ENCODE measurements around the gene ST6GAL2.

The ST6GAL2 gene

DNA sequence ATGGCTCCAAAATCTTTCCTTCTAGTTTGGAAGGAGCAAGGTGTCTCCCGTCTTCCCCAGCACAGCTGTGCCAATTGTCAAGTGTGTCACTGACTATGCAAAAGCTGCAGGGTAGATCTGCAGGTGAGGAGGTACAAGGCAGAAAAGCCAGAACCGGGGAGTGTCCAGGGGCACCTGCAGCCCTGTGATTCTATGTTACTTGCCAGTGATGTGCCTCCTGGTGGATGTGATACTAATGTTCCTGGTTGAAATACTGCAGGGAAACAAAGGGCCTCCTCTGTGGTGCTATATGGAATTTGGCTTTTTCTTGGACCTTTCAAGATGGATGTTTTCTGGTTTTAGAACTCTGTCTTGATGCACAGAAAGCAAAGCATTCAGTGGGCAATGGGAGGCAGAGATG is 80.3 kb downstream of the ST6GAL2 start:
- Mint-ChIP-seq H3K4me1 (no peaks in the 10 kb centered on the region), H3K4me3 (no peak overlapping the region), H3K9me3 (no peaks in the 10 kb centered on the region), H3K27ac (no peak overlapping the region), H3K36me3 (no peaks in the 10 kb centered on the region), H3K27me3 (no peaks in the 10 kb centered on the region)
- ATAC-seq = no peak

DNA sequence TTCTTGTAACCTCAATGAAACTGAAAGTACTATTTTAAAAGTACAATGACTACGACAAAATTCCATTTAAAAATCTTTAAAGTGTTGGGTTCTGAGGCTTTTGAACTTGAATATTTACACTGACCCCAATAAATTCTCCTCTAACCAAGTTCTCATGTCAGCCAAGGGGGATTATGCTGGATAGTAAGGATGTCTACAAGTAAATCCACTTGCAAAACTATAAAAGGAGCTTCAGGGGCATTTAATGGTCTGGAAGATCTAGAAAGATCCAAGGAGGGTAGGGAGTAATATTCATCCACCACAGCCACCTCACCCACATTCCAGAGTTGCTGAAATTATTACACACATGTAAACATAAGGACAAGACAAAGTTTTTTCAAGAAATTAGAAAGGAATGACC is 81.8 kb downstream of the ST6GAL2 start:
- H3K36me3 Mint-ChIP-seq = no peaks in the 10 kb centered on the region
- ATAC-seq = no peak
- H3K27me3 Mint-ChIP-seq = no peaks in the 10 kb centered on the region
- peaks cover 3% of the 10 kb centered on the region for H3K9me3 Mint-ChIP-seq
- H3K27ac Mint-ChIP-seq = no peak overlapping the region
- no peak overlapping the region for H3K4me3 Mint-ChIP-seq
- no peaks in the 10 kb centered on the region for H3K4me1 Mint-ChIP-seq

- H3K4me1 Mint-ChIP-seq = no peaks in the 10 kb centered on the region
- H3K9me3 Mint-ChIP-seq = peaks cover 3% of the 10 kb centered on the region
- no peak overlapping the region for H3K27ac Mint-ChIP-seq
- H3K27me3 Mint-ChIP-seq = no peaks in the 10 kb centered on the region
- H3K4me3 Mint-ChIP-seq = no peak overlapping the region
- H3K36me3 Mint-ChIP-seq = no peaks in the 10 kb centered on the region
- no peak for ATAC-seq
These were observed 84.9 kb downstream of the ST6GAL2 start for GRCh38 chr2:106800976-106801655.

GRCh38 chr2:106800180-106800579 is 85.8 kb downstream of the ST6GAL2 start:
- Mint-ChIP-seq H3K27ac (no peak overlapping the region), H3K4me3 (no peak overlapping the region), H3K27me3 (no peaks in the 10 kb centered on the region), H3K4me1 (no peaks in the 10 kb centered on the region), H3K36me3 (no peaks in the 10 kb centered on the region), H3K9me3 (peaks cover 3% of the 10 kb centered on the region)
- ATAC-seq = no peak

DNA sequence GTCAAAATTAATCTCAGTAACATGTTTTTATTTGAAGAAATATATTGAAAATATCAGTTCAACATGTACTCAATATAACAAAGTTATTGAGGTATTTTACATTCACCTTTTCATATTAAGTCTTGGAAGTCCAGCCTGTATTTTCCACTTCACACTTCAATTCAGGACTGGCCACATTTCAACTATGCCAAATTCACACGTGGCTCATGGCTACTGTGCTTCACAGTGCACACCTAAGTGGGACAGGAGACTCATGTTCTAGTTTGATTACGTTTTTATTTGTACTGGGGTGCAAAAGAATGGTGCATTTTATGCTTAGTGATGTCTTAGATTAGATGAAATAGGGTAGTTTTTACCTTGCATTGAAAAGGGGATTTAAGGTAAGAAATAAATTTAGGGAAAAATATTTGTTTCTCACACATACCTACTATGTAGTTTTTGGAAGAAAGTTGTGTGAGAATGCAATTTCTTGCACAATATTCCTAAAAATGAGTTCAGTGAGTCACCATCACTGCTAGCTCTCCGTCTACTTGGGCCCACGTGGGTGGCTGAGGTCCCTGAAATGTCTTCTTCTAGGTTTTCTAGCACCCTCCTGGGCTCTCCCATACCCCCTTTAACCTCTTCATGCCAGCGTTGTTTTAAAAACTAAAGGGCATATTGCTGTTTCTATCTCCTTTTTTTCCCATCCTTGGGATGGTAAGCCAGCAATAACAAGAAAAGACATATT is 87.0 kb downstream of the ST6GAL2 start:
- Mint-ChIP-seq H3K36me3 (no peaks in the 10 kb centered on the region), H3K4me3 (no peak overlapping the region), H3K4me1 (no peaks in the 10 kb centered on the region), H3K9me3 (peaks cover 3% of the 10 kb centered on the region), H3K27ac (no peak overlapping the region), H3K27me3 (no peaks in the 10 kb centered on the region)
- no peak for ATAC-seq

GRCh38 chr2:106797494-106797893 is 88.5 kb downstream of the ST6GAL2 start:
- peaks cover 3% of the 10 kb centered on the region for H3K9me3 Mint-ChIP-seq
- H3K4me3 Mint-ChIP-seq = no peak overlapping the region
- H3K36me3 Mint-ChIP-seq = no peaks in the 10 kb centered on the region
- no peak overlapping the region for H3K27ac Mint-ChIP-seq
- H3K27me3 Mint-ChIP-seq = no peaks in the 10 kb centered on the region
- ATAC-seq = no peak
- no peaks in the 10 kb centered on the region for H3K4me1 Mint-ChIP-seq

DNA sequence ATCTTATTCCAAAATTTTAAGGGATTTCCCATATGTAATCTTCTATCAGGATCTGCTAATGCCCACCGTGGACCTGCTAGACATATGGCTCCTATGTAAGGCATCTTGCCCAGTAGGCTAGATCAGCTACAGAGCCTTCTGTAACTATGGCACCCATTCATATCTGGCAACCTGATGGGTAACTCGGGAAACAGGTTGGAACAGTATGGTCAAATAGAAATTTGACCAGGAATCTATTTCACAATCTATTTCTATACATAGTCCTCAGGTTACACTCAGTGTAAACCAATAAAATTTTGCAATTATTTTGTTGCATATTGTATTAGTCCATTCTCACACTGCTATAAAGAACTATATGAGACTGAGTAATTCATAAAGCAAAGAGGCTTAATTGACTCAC is 93.3 kb downstream of the ST6GAL2 start:
- H3K27ac Mint-ChIP-seq = no peak overlapping the region
- ATAC-seq = no peak
- H3K9me3 Mint-ChIP-seq = peaks cover 7% of the 10 kb centered on the region
- no peak overlapping the region for H3K4me3 Mint-ChIP-seq
- no peaks in the 10 kb centered on the region for H3K4me1 Mint-ChIP-seq
- no peaks in the 10 kb centered on the region for H3K27me3 Mint-ChIP-seq
- H3K36me3 Mint-ChIP-seq = no peaks in the 10 kb centered on the region

DNA sequence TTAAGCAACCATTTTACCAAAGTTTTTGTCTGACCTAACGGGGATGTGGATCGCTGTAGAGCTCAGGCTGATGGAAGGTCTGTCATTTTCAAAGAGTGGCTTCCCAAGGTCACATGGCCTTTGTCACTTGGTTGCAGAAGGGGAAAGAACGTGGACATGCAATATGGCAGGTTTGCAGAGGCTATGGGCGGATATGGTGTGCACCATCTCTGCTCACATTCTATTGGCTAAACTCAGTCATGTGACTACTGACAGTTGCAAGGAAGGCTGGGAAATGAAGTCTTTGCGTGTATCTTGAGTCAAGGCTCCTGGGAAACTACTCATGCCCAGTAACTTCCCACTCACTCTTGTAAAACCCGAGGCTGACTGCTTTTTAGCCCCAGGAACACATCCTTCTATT is 96.8 kb downstream of the ST6GAL2 start:
- Mint-ChIP-seq H3K4me1 (no peaks in the 10 kb centered on the region), H3K27me3 (no peaks in the 10 kb centered on the region), H3K27ac (no peak overlapping the region), H3K9me3 (peaks cover 7% of the 10 kb centered on the region), H3K4me3 (no peak overlapping the region), H3K36me3 (no peaks in the 10 kb centered on the region)
- ATAC-seq = no peak

DNA sequence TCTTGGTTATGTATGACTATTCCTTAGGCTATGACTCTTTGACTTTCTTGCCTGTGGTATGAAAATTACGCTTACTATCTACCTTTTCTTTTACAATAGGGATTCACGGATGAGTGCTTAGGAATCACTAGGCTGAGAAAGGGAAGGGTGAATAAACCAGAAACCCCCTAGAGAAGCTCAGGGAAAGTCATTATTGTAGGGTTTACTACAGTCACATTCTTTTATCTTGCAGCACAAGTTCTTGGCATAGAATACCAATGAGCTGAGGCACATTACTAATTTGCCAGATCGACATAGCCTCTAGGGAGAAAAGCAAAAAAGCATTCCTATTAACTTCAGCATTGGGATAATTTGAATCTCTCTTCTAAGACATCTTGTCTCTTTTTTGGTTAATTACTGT is 103.3 kb downstream of the ST6GAL2 start:
- H3K27me3 Mint-ChIP-seq = no peaks in the 10 kb centered on the region
- H3K9me3 Mint-ChIP-seq = peaks cover 9% of the 10 kb centered on the region
- no peaks in the 10 kb centered on the region for H3K4me1 Mint-ChIP-seq
- H3K36me3 Mint-ChIP-seq = no peaks in the 10 kb centered on the region
- H3K4me3 Mint-ChIP-seq = no peak overlapping the region
- ATAC-seq = no peak
- H3K27ac Mint-ChIP-seq = no peak overlapping the region

- Mint-ChIP-seq H3K4me3 (no peak overlapping the region), H3K27ac (no peak overlapping the region), H3K9me3 (peaks cover 14% of the 10 kb centered on the region), H3K36me3 (no peaks in the 10 kb centered on the region), H3K27me3 (no peaks in the 10 kb centered on the region), H3K4me1 (no peaks in the 10 kb centered on the region)
- no peak for ATAC-seq
These were observed 104.8 kb downstream of the ST6GAL2 start for GRCh38 chr2:106781196-106781595.

- Mint-ChIP-seq H3K27ac (no peak overlapping the region), H3K4me3 (no peak overlapping the region), H3K27me3 (peaks cover 8% of the 10 kb centered on the region), H3K36me3 (no peaks in the 10 kb centered on the region), H3K9me3 (peaks cover 2% of the 10 kb centered on the region), H3K4me1 (no peaks in the 10 kb centered on the region)
- no peak for ATAC-seq
These were observed 114.2 kb downstream of the ST6GAL2 start for GRCh38 chr2:106771811-106772210.

- no peak overlapping the region for H3K27ac Mint-ChIP-seq
- ATAC-seq = no peak
- H3K4me3 Mint-ChIP-seq = no peak overlapping the region
- H3K9me3 Mint-ChIP-seq = no peaks in the 10 kb centered on the region
- no peaks in the 10 kb centered on the region for H3K4me1 Mint-ChIP-seq
- H3K27me3 Mint-ChIP-seq = peaks cover 8% of the 10 kb centered on the region
- H3K36me3 Mint-ChIP-seq = no peaks in the 10 kb centered on the region
These were observed 115.0 kb downstream of the ST6GAL2 start for GRCh38 chr2:106770986-106771385.

GRCh38 chr2:106764614-106765013 is 121.4 kb downstream of the ST6GAL2 start:
- no peaks in the 10 kb centered on the region for H3K36me3 Mint-ChIP-seq
- H3K27ac Mint-ChIP-seq = no peak overlapping the region
- no peak overlapping the region for H3K4me3 Mint-ChIP-seq
- H3K4me1 Mint-ChIP-seq = no peaks in the 10 kb centered on the region
- H3K9me3 Mint-ChIP-seq = no peaks in the 10 kb centered on the region
- no peaks in the 10 kb centered on the region for H3K27me3 Mint-ChIP-seq
- ATAC-seq = no peak

DNA sequence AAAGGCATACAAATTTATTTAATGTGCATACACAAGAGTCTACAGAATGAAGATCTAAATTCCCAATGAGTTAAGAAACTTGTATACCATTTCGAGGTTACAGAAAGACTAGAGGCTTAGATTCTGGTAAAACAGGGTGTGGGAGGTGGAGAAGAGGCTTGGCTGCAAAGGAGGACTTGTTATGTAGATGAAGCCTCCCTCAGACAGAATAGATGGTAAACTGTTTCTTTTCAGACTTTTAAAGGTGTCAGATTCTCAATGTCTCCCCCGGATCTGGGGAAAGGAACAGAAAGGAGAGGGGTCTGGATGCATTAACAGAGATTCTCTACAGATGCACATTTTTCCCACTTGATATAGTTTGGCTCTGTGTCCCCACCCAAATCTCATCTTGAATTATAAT is 126.0 kb downstream of the ST6GAL2 start:
- Mint-ChIP-seq H3K4me1 (no peaks in the 10 kb centered on the region), H3K27me3 (no peaks in the 10 kb centered on the region), H3K9me3 (no peaks in the 10 kb centered on the region), H3K36me3 (no peaks in the 10 kb centered on the region), H3K4me3 (no peak overlapping the region), H3K27ac (no peak overlapping the region)
- no peak for ATAC-seq

- no peaks in the 10 kb centered on the region for H3K9me3 Mint-ChIP-seq
- no peaks in the 10 kb centered on the region for H3K27me3 Mint-ChIP-seq
- no peaks in the 10 kb centered on the region for H3K36me3 Mint-ChIP-seq
- no peak overlapping the region for H3K27ac Mint-ChIP-seq
- H3K4me3 Mint-ChIP-seq = no peak overlapping the region
- H3K4me1 Mint-ChIP-seq = no peaks in the 10 kb centered on the region
- no peak for ATAC-seq
These were observed 127.0 kb downstream of the ST6GAL2 start for GRCh38 chr2:106758901-106759497.
